Endothelial cell of umbilical vein (primary cell): ENCODE measurements around the gene ERN2. TPM values are rescaled to one million over a fixed set of nuclear protein-coding genes. Genes with fewer than 3 reads are reported as not detected.

Source experiments
- BruUV-seq: library from RNA; stranded (reverse); fragments of 400-500 nt; replicated peaks from 2 replicates; lab custom pipeline; 2021; lab: Mats Ljungman, UMichigan
- CTCF ChIA-PET: fragments of 300-600, 350-600 bp; sonication (Branson Sonifier 250); formaldehyde crosslinking; loops from one replicate; lab custom pipeline; 2021; ENCODE audit warnings: antibody characterized with exemption, inconsistent platforms; lab: Charles Lee
- POLR2A ChIA-PET: fragments of 300-600, 350-600 bp; sonication (Branson Sonifier 250); formaldehyde crosslinking; loops from one replicate; lab custom pipeline; 2021; ENCODE audit warnings: antibody characterized with exemption, inconsistent platforms; lab: Charles Lee
- DNase-seq: peaks from one replicate; pipeline ENCODE4 v3.0.0-alpha.2; 2011; ENCODE audit warnings: low read depth, low spot score
- FAIRE-seq: peaks from 2 replicates; lab custom pipeline; 2011; peaks lifted over from hg19 to GRCh38; lab: Jason Lieb, UNC
- H2AFZ ChIP-seq: 2 replicates; pipeline ENCODE4 v1.6.0; 2012; ENCODE audit warnings: low read depth, low read length, control low read depth, inconsistent platforms
- H3K27ac ChIP-seq: 2 replicates; pipeline ENCODE4 v1.5.1; 2011; ENCODE audit warnings: low read depth, mild to moderate bottlenecking, control low read depth, low read length, moderate library complexity; ENCODE audit not compliant: insufficient read depth
- H3K27me3 ChIP-seq, 2 experiments: 2 replicates each; pipeline versions ENCODE4 v1.6.0 to v1.6.1; 2011; ENCODE audit warnings: low read length in 2 of 2, mixed read lengths in 1 of 2; ENCODE audit not compliant: control insufficient read depth in 2 of 2, insufficient read depth in 2 of 2
- H3K36me3 ChIP-seq, 2 experiments: 2 replicates in 1 of 2; 3 replicates in 1 of 2; pipeline ENCODE4 v1.5.1; 2011; ENCODE audit warnings: low read length in 2 of 2, mild to moderate bottlenecking in 1 of 2, moderate library complexity in 1 of 2; ENCODE audit not compliant: control insufficient read depth in 2 of 2, insufficient read depth in 2 of 2; ENCODE audit errors: extremely low read depth in 1 of 2
- H3K4me1 ChIP-seq: 3 replicates; pipeline ENCODE4 v1.5.1; 2011; ENCODE audit warnings: mild to moderate bottlenecking, low read length; ENCODE audit not compliant: control insufficient read depth, insufficient read depth; ENCODE audit errors: extremely low read depth
- H3K4me2 ChIP-seq: 2 replicates; pipeline ENCODE4 v1.6.1; 2011; ENCODE audit warnings: low read length, control low read depth, mixed read lengths; ENCODE audit not compliant: insufficient read depth
- H3K4me3 ChIP-seq, 3 experiments: fragments of 200-600 bp in 1 of 3; sonication (generic), shearing (Covaris generic) in 1 of 3; replicated peaks in 1 of 3; 2 replicates each; pipeline ENCODE4 v1.5.1; 2011 to 2016; ENCODE audit warnings: control low read depth in 3 of 3, low read length in 3 of 3, mild to moderate bottlenecking in 2 of 3, inconsistent platforms in 1 of 3, low read depth in 1 of 3, moderate library complexity in 1 of 3; ENCODE audit not compliant: insufficient read depth in 1 of 3
- H3K79me2 ChIP-seq: 2 replicates; pipeline ENCODE4 v1.6.0; 2012; ENCODE audit warnings: low read length, inconsistent platforms; ENCODE audit not compliant: control insufficient read depth, insufficient read depth
- H3K9ac ChIP-seq: replicated peaks from 2 replicates; pipeline ENCODE3; 2011; ENCODE audit warnings: low read length, control low read depth; ENCODE audit not compliant: insufficient read depth; ENCODE audit errors: extremely low read depth
- H3K9me1 ChIP-seq: replicated peaks from 3 replicates; pipeline ENCODE4 v1.6.0; 2011; ENCODE audit warnings: mild to moderate bottlenecking, low read length; ENCODE audit not compliant: control insufficient read depth, insufficient read depth; ENCODE audit errors: extremely low read depth
- H3K9me3 ChIP-seq: replicated peaks from 2 replicates; pipeline ENCODE4 v1.5.1; 2012; ENCODE audit warnings: low read length, inconsistent platforms; ENCODE audit not compliant: control insufficient read depth, insufficient read depth
- H4K20me1 ChIP-seq: replicated peaks from 2 replicates; pipeline ENCODE3; 2011; ENCODE audit warnings: mild to moderate bottlenecking, low read length; ENCODE audit not compliant: control insufficient read depth, insufficient read depth; ENCODE audit errors: extremely low read depth
- EZH2 ChIP-seq: IDR thresholded peaks from 2 replicates; pipeline ENCODE4 v1.6.1; 2012; ENCODE audit warnings: borderline replicate concordance, low read depth, mild to moderate bottlenecking, moderate library complexity, low read length, inconsistent platforms; ENCODE audit not compliant: severe bottlenecking
- FOS ChIP-seq: IDR thresholded peaks from 2 replicates; pipeline ENCODE4 v1.6.1; 2011; ENCODE audit warnings: mild to moderate bottlenecking, low read length, moderate library complexity, borderline replicate concordance; ENCODE audit not compliant: insufficient read depth
- GATA2 ChIP-seq: IDR thresholded peaks from 2 replicates; pipeline ENCODE4 v1.7.0; 2011; ENCODE audit warnings: low read depth, mild to moderate bottlenecking, moderate library complexity, mixed read lengths, low read length; ENCODE audit not compliant: insufficient read length, insufficient read depth
- JUN ChIP-seq: IDR thresholded peaks from 2 replicates; pipeline ENCODE4 v1.6.1; 2011; ENCODE audit warnings: borderline replicate concordance, low read depth; ENCODE audit not compliant: insufficient read length, insufficient read depth
- MYC ChIP-seq: IDR thresholded peaks from one replicate; pipeline ENCODE4 v1.6.1; 2011; ENCODE audit warnings: mild to moderate bottlenecking, low read depth, low read length
- POLR2A ChIP-seq: IDR thresholded peaks from 2 replicates; pipeline ENCODE4 v1.6.1; 2012; ENCODE audit warnings: low read depth, mild to moderate bottlenecking, control low read depth, low read length
- POLR2AphosphoS5 ChIP-seq: IDR thresholded peaks from 2 replicates; pipeline ENCODE4 v1.6.1; 2012; ENCODE audit warnings: low read depth, mild to moderate bottlenecking, control low read depth, low read length, moderate library complexity; ENCODE audit not compliant: insufficient read depth
- dilution Hi-C: fragments of 300-500 bp; cut with MboI; formaldehyde crosslinking; loops from one replicate; pipeline ENCODE4 v1.15.0; 2019; ENCODE audit warnings: low sequenced_read_pairs; ENCODE audit not compliant: extremely low pct_ligation_motif_present
- intact Hi-C: fragments of 100-400 bp; cut with micrococcal nuclease; formaldehyde crosslinking; loops from one replicate; pipeline ENCODE4 v1.10.0; 2022
- polyA plus RNA-seq, 4 experiments: library from polyadenylated mRNA; depleted of rRNA in 3 of 4; stranded (reverse) in 3 of 4; unstranded in 1 of 4; fragments of >200 nt; gene quantifications; 2 replicates each; pipeline versions ENCODE4 v1.2.1 to v1.2.3, GENCODE V29; 2011 to 2012; ENCODE audit warnings: missing spikeins in 1 of 4
- total RNA-seq: library from RNA; stranded (reverse); gene quantifications from 2 replicates; pipeline ENCODE4 v1.2.3, GENCODE V29; 2021
- TF ChIP-seq, protein P1 (sequence below): IDR thresholded peaks from 2 replicates; pipeline ENCODE4 v1.6.1; 2011; ENCODE audit not compliant: insufficient read depth, insufficient read length
- TF ChIP-seq, protein P2 (sequence below), 2 donors: IDR thresholded peaks; 1 replicate in 1 of 2; 2 replicates in 1 of 2; pipeline ENCODE4 v1.5.1; 2011; ENCODE audit warnings: low read length in 2 of 2, mild to moderate bottlenecking in 2 of 2, moderate library complexity in 2 of 2, control low read depth in 1 of 2, inconsistent platforms in 1 of 2, low read depth in 1 of 2; ENCODE audit not compliant: insufficient read depth in 1 of 2; ENCODE audit errors: extremely low read depth in 1 of 2

ERN2 gene
- total and polyA plus RNA-seq, 2 donors (not counting 3 experiments of a cell fraction or from before 2014, with no cell fraction given), result 0.15 TPM; not detected in 1

DNA sequence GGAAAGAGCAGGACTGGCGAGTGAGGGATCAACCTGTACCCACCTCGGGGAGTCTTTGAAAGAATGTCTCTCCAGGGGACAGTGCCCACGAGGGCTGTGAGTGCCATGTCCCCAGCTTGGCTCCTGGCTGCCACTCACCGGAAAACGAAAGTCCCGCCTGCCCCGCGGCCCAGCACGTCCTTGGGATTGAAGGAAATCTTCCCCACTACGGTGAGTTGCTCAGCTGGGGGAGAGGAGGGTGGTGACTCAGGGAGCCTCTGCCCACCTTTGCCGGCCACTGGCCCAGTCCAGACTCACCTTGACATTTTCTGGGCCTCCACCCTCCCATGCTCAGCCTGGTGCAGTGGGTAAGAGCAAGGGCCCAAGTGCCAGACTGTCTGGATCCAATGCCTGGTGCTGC lies 17.3 kb downstream of the ERN2 start:
- H3K9me3 ChIP-seq, result no peaks in the 10 kb centered on the region
- H4K20me1 ChIP-seq, result no peaks in the 10 kb centered on the region
- H3K4me3 ChIP-seq, result no peak overlapping the region
- dilution Hi-C loops, result no loop called here
- DNase-seq (no peak), FAIRE-seq (no peak)
- ChIA-PET POLR2A (no interaction called here), CTCF (interaction anchor here (0.6 to 1.7 kb wide), 2 partner anchors 314 to 1657 kb away, joined by 3 to 7 read pairs; no protein-coding TSS in a partner anchor)
- BruUV-seq, result no TSS peak
- H3K27ac ChIP-seq, result no peak overlapping the region
- H3K27me3 ChIP-seq, result peaks cover 0 to 1% of the 10 kb centered on the region in 2 experiments
- no peak overlapping the region for H3K9ac ChIP-seq
- H3K36me3 ChIP-seq, result peaks cover 0 to 6% of the 10 kb centered on the region in 2 experiments
- no peaks in the 10 kb centered on the region for H3K79me2 ChIP-seq
- H3K9me1 ChIP-seq, result no peaks in the 10 kb centered on the region
- no peaks in the 10 kb centered on the region for H3K4me1 ChIP-seq
- TF ChIP-seq FOS, result no peak
- TF ChIP-seq EZH2, result no peak
- TF ChIP-seq, protein P1, sequence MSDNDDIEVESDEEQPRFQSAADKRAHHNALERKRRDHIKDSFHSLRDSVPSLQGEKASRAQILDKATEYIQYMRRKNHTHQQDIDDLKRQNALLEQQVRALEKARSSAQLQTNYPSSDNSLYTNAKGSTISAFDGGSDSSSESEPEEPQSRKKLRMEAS, result no peak
- TF ChIP-seq POLR2A, result no peak
- no peak for TF ChIP-seq GATA2
- TF ChIP-seq JUN, result no peak
- TF ChIP-seq, protein P2, sequence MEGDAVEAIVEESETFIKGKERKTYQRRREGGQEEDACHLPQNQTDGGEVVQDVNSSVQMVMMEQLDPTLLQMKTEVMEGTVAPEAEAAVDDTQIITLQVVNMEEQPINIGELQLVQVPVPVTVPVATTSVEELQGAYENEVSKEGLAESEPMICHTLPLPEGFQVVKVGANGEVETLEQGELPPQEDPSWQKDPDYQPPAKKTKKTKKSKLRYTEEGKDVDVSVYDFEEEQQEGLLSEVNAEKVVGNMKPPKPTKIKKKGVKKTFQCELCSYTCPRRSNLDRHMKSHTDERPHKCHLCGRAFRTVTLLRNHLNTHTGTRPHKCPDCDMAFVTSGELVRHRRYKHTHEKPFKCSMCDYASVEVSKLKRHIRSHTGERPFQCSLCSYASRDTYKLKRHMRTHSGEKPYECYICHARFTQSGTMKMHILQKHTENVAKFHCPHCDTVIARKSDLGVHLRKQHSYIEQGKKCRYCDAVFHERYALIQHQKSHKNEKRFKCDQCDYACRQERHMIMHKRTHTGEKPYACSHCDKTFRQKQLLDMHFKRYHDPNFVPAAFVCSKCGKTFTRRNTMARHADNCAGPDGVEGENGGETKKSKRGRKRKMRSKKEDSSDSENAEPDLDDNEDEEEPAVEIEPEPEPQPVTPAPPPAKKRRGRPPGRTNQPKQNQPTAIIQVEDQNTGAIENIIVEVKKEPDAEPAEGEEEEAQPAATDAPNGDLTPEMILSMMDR (IDR thresholded peaks at IDR 0.05; ENCODE audit: extremely low read depth in 1 of 2, insufficient read depth in 1 of 2, low read depth in 1 of 2, low read length in 2 of 2), result no peak
- no peak for TF ChIP-seq MYC
- no peak for TF ChIP-seq POLR2AphosphoS5
- intact Hi-C loops, result no loop called here
- H3K4me2 ChIP-seq, result no peak overlapping the region
- no peak overlapping the region for H2AFZ ChIP-seq
